Suprapubic skin (tissue), 4 donors: ENCODE results near the gene ID4.

Source experiments
- CTCF ChIP-seq, 2 donors: fragments of 200-600 bp in 1 of 2; fragments of 450-650 bp in 1 of 2; sonication (generic) in 1 of 2; IDR thresholded peaks; one replicate each; pipeline ENCODE4 v1.5.1; 2016 to 2019; ENCODE audit warnings: antibody characterized with exemption in 2 of 2, mild to moderate bottlenecking in 1 of 2, moderate library complexity in 1 of 2
- EP300 ChIP-seq: sonication (generic); formaldehyde crosslinking; IDR thresholded peaks from one replicate; pipeline ENCODE4 v1.6.1; 2017; ENCODE audit warnings: antibody characterized with exemption
- POLR2A ChIP-seq, 2 donors: fragments of 450-650 bp; IDR thresholded peaks; one replicate each; pipeline ENCODE4 v1.6.1; 2017; ENCODE audit warnings: antibody characterized with exemption in 2 of 2, mild to moderate bottlenecking in 2 of 2, moderate library complexity in 2 of 2
- POLR2AphosphoS5 ChIP-seq, 3 donors: sonication (generic); formaldehyde crosslinking; IDR thresholded peaks; one replicate each; pipeline ENCODE4 v1.6.1; 2017; ENCODE audit warnings: antibody characterized with exemption in 3 of 3

DNA sequence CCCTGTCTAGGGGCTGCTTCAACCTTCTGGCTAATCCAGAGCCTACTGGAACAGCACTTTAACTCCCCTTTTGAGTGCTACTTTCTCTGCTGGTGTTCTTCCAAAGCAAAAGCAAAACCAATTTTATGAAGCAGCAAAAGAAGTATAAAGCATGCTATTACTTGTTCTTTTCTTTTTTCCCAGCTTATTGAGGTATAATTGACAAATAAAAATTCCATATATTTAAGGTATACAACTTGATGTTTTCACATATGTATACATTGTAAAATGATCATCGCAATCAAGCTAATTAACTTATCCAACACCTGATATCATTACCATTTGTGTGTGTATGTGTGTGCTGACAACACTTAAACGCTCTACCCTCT lies 14.9 kb downstream of the ID4 start:
- TF ChIP-seq EP300 (no peak), CTCF (IDR thresholded peaks at IDR 0.05) (no peak), POLR2A (IDR thresholded peaks at IDR 0.05) (no peak), POLR2AphosphoS5 (IDR thresholded peaks at IDR 0.05) (no peak)
